A673 (cell line): ENCODE data around the gene FTCDNL1. TPM values are rescaled to one million over a fixed set of nuclear protein-coding genes. Genes with fewer than 3 reads are reported as not detected.

Experiments used
- BruUV-seq: library from RNA; stranded (reverse); fragments of 400-500 nt; replicated peaks from 2 replicates; lab custom pipeline; 2021; lab: Mats Ljungman, UMichigan
- CTCF ChIA-PET: fragments of 300-600 bp; sonication (Branson Sonifier 250); formaldehyde crosslinking; loops from one replicate; lab custom pipeline; 2022; ENCODE audit warnings: antibody characterized with exemption; lab: Charles Lee
- POLR2A ChIA-PET: fragments of 300-600 bp; sonication (Branson Sonifier 250); formaldehyde crosslinking; loops from one replicate; lab custom pipeline; 2022; ENCODE audit warnings: antibody characterized with exemption; ENCODE audit not compliant: low non-redundant PET; lab: Charles Lee
- DNase-seq: peaks from one replicate; pipeline ENCODE4 v3.0.0-alpha.2; 2015; ENCODE audit warnings: low spot score
- H3K27ac ChIP-seq: fragments of 200-600 bp; sonication (generic); 2 replicates; pipeline ENCODE4 v1.5.1; 2016; ENCODE audit warnings: mixed run types, low read depth, mild to moderate bottlenecking, mixed read lengths, antibody characterized with exemption, low read length; ENCODE audit not compliant: poor library complexity, severe bottlenecking
- H3K27me3 ChIP-seq: fragments of 200-600 bp; sonication (generic); replicated peaks from 2 replicates; pipeline ENCODE4 v1.6.1; 2017; ENCODE audit warnings: mixed run types, low read depth, mild to moderate bottlenecking, mixed read lengths, antibody characterized with exemption, low read length; ENCODE audit not compliant: insufficient read depth, poor library complexity
- H3K36me3 ChIP-seq: fragments of 200-600 bp; sonication (generic); 2 replicates; pipeline ENCODE4 v1.6.1; 2016; ENCODE audit warnings: mixed run types, mild to moderate bottlenecking, mixed read lengths, antibody characterized with exemption, low read length; ENCODE audit not compliant: insufficient read depth, poor library complexity, severe bottlenecking
- H3K4me1 ChIP-seq: fragments of 200-600 bp; sonication (generic); 2 replicates; pipeline ENCODE4 v1.6.1; 2017; ENCODE audit warnings: mixed run types, mild to moderate bottlenecking, mixed read lengths, antibody characterized with exemption, low read length; ENCODE audit not compliant: insufficient read depth, poor library complexity, severe bottlenecking
- H3K4me3 ChIP-seq: fragments of 200-600 bp; sonication (generic); 2 replicates; pipeline ENCODE4 v1.5.1; 2016; ENCODE audit warnings: low read depth, mixed run types, mild to moderate bottlenecking, mixed read lengths, low read length; ENCODE audit not compliant: poor library complexity, severe bottlenecking
- H3K9me3 ChIP-seq: fragments of 200-600 bp; sonication (generic); 2 replicates; pipeline ENCODE4 v1.6.1; 2016; ENCODE audit warnings: mixed run types, low read depth, mild to moderate bottlenecking, mixed read lengths, antibody characterized with exemption, low read length; ENCODE audit not compliant: poor library complexity, severe bottlenecking
- EZH2 ChIP-seq: fragments of 200-600 bp; sonication (generic); IDR thresholded peaks from 2 replicates; pipeline ENCODE4 v1.6.1; 2017; ENCODE audit warnings: borderline replicate concordance, low read depth, mild to moderate bottlenecking, mixed read lengths, antibody characterized with exemption, low read length; ENCODE audit not compliant: poor library complexity, severe bottlenecking
- intact Hi-C: fragments of 100-400 bp; cut with micrococcal nuclease; formaldehyde crosslinking; loops from one replicate; pipeline ENCODE4 v1.10.0; 2022; ENCODE audit not compliant: unreplicated experiment
- total RNA-seq: library from RNA; stranded (reverse); gene quantifications from 2 replicates; pipeline ENCODE4 v1.2.3, GENCODE V29; 2021
- TF ChIP-seq, protein P1 (sequence below): fragments of 300-800, 200-600 bp; sonication (generic); conservative IDR thresholded peaks from 2 replicates; pipeline ENCODE4 v1.5.1; 2017; ENCODE audit warnings: low read depth, mild to moderate bottlenecking, antibody characterized with exemption, low read length, moderate library complexity, mixed read lengths

Gene FTCDNL1
- total RNA-seq, 1 experiment from 2014 or later = 0.88 TPM

DNA sequence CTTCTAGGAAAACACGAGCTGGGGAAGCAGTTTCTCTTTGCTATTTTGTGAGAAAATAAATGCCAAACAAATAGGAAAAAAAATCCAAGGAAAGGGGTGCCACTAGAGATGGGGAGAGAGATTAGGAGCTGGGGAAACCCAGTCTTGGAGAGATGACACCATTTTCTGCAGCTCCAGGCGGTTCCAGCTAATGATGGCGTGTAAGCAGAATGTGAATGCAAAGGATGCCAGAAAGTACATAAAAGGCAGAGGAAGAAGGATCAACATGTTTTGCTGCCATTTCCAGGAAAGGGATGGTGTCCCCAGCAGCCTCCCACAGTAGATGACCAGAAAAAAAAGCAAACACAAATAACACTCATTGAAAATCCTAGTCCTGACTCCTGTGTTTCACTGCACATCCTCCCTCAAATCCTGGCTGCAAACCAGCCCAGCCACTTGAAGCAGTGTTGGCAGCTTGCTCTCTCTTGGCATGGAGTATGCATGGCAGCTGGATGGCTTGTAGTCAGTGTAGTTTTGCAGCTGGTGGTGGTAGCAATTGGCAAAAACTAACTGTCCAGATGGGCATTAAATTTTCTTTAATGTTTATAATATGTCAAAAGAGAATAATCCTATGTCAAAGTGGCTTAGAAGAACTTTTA is 93.6 kb downstream of the FTCDNL1 start:
- DNase-seq = peak; percentile 10
- H3K4me3 ChIP-seq = no peak overlapping the region
- CTCF ChIA-PET = no interaction called here
- no peaks in the 10 kb centered on the region for H3K4me1 ChIP-seq
- TF ChIP-seq, protein P1, sequence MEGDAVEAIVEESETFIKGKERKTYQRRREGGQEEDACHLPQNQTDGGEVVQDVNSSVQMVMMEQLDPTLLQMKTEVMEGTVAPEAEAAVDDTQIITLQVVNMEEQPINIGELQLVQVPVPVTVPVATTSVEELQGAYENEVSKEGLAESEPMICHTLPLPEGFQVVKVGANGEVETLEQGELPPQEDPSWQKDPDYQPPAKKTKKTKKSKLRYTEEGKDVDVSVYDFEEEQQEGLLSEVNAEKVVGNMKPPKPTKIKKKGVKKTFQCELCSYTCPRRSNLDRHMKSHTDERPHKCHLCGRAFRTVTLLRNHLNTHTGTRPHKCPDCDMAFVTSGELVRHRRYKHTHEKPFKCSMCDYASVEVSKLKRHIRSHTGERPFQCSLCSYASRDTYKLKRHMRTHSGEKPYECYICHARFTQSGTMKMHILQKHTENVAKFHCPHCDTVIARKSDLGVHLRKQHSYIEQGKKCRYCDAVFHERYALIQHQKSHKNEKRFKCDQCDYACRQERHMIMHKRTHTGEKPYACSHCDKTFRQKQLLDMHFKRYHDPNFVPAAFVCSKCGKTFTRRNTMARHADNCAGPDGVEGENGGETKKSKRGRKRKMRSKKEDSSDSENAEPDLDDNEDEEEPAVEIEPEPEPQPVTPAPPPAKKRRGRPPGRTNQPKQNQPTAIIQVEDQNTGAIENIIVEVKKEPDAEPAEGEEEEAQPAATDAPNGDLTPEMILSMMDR = no peak
- no peak for TF ChIP-seq EZH2
- peaks cover 4% of the 10 kb centered on the region for H3K27me3 ChIP-seq
- POLR2A ChIA-PET = no interaction called here
- H3K27ac ChIP-seq = no peak overlapping the region
- no peaks in the 10 kb centered on the region for H3K9me3 ChIP-seq
- intact Hi-C loops = no loop called here
- no peaks in the 10 kb centered on the region for H3K36me3 ChIP-seq
- no TSS peak for BruUV-seq

DNA sequence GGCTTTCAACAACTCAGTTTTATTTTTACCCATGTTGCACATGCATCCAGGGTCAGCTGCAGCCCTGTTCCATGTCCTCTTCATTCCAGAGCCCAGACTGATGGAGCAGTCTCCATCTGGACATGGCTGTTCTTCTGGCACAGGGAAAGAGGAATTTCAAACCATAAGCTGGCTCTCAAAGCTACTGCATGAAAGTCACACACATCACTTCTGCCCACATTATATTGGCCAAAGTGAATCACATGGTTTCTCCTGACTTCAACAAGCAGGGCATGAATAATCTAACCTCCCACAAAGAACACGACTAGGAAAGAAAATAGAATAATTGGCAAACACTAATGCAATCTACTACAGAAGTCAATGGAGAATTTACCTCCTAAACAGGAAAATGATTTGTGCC is 94.2 kb downstream of the FTCDNL1 start:
- BruUV-seq = no TSS peak
- Histone ChIP-seq H3K4me3 (no peak overlapping the region), H3K27me3 (peaks cover 4% of the 10 kb centered on the region), H3K27ac (no peak overlapping the region), H3K9me3 (no peaks in the 10 kb centered on the region), H3K36me3 (no peaks in the 10 kb centered on the region), H3K4me1 (no peaks in the 10 kb centered on the region)
- POLR2A ChIA-PET = no interaction called here
- TF ChIP-seq, protein P1 = no peak
- TF ChIP-seq EZH2 = no peak
- CTCF ChIA-PET = no interaction called here
- intact Hi-C loops = no loop called here
- no peak for DNase-seq

DNA sequence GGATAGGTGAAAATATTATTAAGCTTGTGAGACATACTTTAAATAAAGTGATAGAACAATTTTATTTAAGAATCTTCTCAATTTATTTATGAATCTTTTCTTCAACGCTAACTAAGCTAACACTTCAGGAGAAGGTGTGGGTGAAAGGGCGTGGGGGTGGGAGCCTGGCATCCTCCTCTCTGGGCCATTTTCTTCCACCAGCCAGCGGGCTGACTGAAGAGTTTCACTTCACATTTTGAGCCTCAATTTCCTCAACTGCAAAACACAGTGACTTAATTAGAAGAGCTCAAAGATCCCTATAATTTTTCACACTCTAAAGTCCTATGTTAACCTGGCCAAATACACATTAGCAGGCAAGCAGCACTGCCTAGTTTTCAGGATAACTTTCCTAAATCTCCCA is 94.8 kb downstream of the FTCDNL1 start:
- POLR2A ChIA-PET = no interaction called here
- H3K27ac ChIP-seq = no peak overlapping the region
- intact Hi-C loops = no loop called here
- no peak overlapping the region for H3K4me3 ChIP-seq
- CTCF ChIA-PET = no interaction called here
- no peak for DNase-seq
- no peak for TF ChIP-seq EZH2
- TF ChIP-seq, protein P1 = no peak
- no peaks in the 10 kb centered on the region for H3K4me1 ChIP-seq
- H3K9me3 ChIP-seq = no peaks in the 10 kb centered on the region
- peaks cover 4% of the 10 kb centered on the region for H3K27me3 ChIP-seq
- BruUV-seq = no TSS peak
- no peaks in the 10 kb centered on the region for H3K36me3 ChIP-seq
